GM18870 (cell line): ENCODE results near the gene CLEC4E.
"Not testable (repeated sequence)": the region's sequence is repeated elsewhere in the genome, so short reads cannot be mapped to it uniquely, and the experiment has no call there.

ENCODE experiments used
- ATAC-seq: cut with Tn5 transposase; IDR thresholded peaks from one replicate; pipeline ENCODE4 v1.9.1; 2021; ENCODE audit warnings: moderate library complexity; ENCODE audit not compliant: unreplicated experiment

The CLEC4E gene

GRCh38 chr12:8541562-8541961, 857 bp upstream of the CLEC4E start:
- no peak for ATAC-seq

GRCh38 chr12:8537820-8538219, 2.9 kb downstream of the CLEC4E start:
- not testable (repeated sequence) for ATAC-seq

- ATAC-seq: no peak
Observed at GRCh38 chr12:8532045-8532444, 8.7 kb downstream of the CLEC4E start.

- ATAC-seq: no peak
Observed at GRCh38 chr12:8527250-8528130, 13.2 kb downstream of the CLEC4E start.

- no peak for ATAC-seq
Observed at GRCh38 chr12:8519171-8519570, 21.5 kb downstream of the CLEC4E start.

- no peak for ATAC-seq
Observed at GRCh38 chr12:8517971-8518370, 22.7 kb downstream of the CLEC4E start.

GRCh38 chr12:8513256-8513655, 27.4 kb downstream of the CLEC4E start, which contains the start of gene CLEC4D:
Gene CLEC4D, plus strand, starts transcription at chr12:8513503. Its CDS starts 230 bp downstream, at chr12:8513733.
- no peak for ATAC-seq

GRCh38 chr12:8508910-8509841, 31.5 kb downstream of the CLEC4E start:
- ATAC-seq: no peak

GRCh38 chr12:8508223-8508622, 32.5 kb downstream of the CLEC4E start:
- ATAC-seq: no peak

- ATAC-seq: no peak
Observed at GRCh38 chr12:8507596-8507995, 33.1 kb downstream of the CLEC4E start.

GRCh38 chr12:8504351-8504750, 36.4 kb downstream of the CLEC4E start:
- no peak for ATAC-seq

- ATAC-seq: no peak
Observed at GRCh38 chr12:8501720-8502119, 39.0 kb downstream of the CLEC4E start.

GRCh38 chr12:8499616-8500015, 41.1 kb downstream of the CLEC4E start:
- no peak for ATAC-seq

GRCh38 chr12:8496074-8496473, 44.6 kb downstream of the CLEC4E start:
- not testable (repeated sequence) for ATAC-seq

GRCh38 chr12:8495671-8496070, 45.0 kb downstream of the CLEC4E start:
- not testable (repeated sequence) for ATAC-seq

GRCh38 chr12:8493084-8493483, 47.6 kb downstream of the CLEC4E start:
- peak; percentile 95 for ATAC-seq

GRCh38 chr12:8491646-8492530, 48.8 kb downstream of the CLEC4E start:
- no peak for ATAC-seq
